AG04450 (cell line): Measurements from ENCODE around the gene SMARCAD1. TPM values are rescaled to one million over a fixed set of nuclear protein-coding genes. Genes with fewer than 3 reads are reported as not detected.

Source experiments
- CTCF ChIA-PET: fragments of 300-600, 350-600 bp; formaldehyde crosslinking; extraction: SDS; loops from one replicate; lab custom pipeline; 2022; ENCODE audit warnings: antibody characterized with exemption, inconsistent platforms; lab: Charles Lee
- POLR2A ChIA-PET: fragments of 350-600 bp; formaldehyde crosslinking; extraction: SDS; loops from one replicate; lab custom pipeline; 2021; ENCODE audit warnings: antibody characterized with exemption, inconsistent platforms; lab: Yijun Ruan, JAX
- DNase-seq: peaks from one replicate; pipeline ENCODE4 v3.0.0-alpha.2; 2011; ENCODE audit warnings: low read depth, low spot score
- H3K27ac ChIP-seq: one replicate; pipeline ENCODE4 v1.5.1; 2012; ENCODE audit warnings: low read depth, low read length, control low read depth
- H3K27me3 ChIP-seq: one replicate; pipeline ENCODE4 v1.6.0; 2012; ENCODE audit warnings: low read length; ENCODE audit not compliant: control insufficient read depth, insufficient read depth
- H3K4me3 ChIP-seq: 2 replicates; pipeline ENCODE4 v1.5.1; 2011; ENCODE audit warnings: mild to moderate bottlenecking, low read depth, low read length, control low read depth
- H3K9me3 ChIP-seq: 2 replicates; pipeline ENCODE4 v1.5.1; 2012; ENCODE audit warnings: low read length; ENCODE audit not compliant: control insufficient read depth, insufficient read depth
- polyA plus RNA-seq: library from polyadenylated mRNA; depleted of rRNA; stranded (reverse); fragments of >200 nt; gene quantifications from 2 replicates; pipeline ENCODE4 v1.2.3, GENCODE V29; 2011
- TF ChIP-seq, protein P1 (sequence below): IDR thresholded peaks from 2 replicates; pipeline ENCODE4 v1.5.1; 2011; ENCODE audit warnings: low read depth, low read length, control low read depth, inconsistent platforms

Gene SMARCAD1
- polyA plus RNA-seq, 1 experiment = 39.6 TPM

DNA sequence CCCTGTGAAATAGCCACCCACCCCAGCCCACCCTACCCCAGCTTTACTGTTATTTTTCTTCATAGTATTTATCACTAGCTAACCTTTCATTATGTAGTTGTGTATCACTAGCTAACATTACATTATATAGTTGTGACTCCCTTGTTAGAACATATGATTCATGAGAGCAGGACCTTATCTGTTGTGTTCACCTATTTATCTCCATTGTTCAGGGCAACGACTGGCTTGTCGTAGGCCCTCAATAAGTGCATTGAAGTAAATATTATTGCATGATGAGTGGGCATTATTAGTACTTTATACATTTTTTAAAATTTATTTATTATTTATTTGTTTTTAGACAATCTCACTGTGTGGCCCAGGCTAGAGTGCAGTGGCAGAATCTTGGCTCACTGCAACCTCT is 4.2 kb downstream of the SMARCAD1 start:
- DNase-seq = no peak
- TF ChIP-seq, protein P1, sequence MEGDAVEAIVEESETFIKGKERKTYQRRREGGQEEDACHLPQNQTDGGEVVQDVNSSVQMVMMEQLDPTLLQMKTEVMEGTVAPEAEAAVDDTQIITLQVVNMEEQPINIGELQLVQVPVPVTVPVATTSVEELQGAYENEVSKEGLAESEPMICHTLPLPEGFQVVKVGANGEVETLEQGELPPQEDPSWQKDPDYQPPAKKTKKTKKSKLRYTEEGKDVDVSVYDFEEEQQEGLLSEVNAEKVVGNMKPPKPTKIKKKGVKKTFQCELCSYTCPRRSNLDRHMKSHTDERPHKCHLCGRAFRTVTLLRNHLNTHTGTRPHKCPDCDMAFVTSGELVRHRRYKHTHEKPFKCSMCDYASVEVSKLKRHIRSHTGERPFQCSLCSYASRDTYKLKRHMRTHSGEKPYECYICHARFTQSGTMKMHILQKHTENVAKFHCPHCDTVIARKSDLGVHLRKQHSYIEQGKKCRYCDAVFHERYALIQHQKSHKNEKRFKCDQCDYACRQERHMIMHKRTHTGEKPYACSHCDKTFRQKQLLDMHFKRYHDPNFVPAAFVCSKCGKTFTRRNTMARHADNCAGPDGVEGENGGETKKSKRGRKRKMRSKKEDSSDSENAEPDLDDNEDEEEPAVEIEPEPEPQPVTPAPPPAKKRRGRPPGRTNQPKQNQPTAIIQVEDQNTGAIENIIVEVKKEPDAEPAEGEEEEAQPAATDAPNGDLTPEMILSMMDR = no peak
- Histone ChIP-seq H3K4me3 (no peak overlapping the region), H3K9me3 (peaks cover 2% of the 10 kb centered on the region; the same call in 1 of the 2 replicates), H3K27ac (no peak overlapping the region), H3K27me3 (no peaks in the 10 kb centered on the region)
- POLR2A ChIA-PET = no interaction called here
- CTCF ChIA-PET = no interaction called here

GRCh38 chr4:94214703-94215319 is 7.1 kb downstream of the SMARCAD1 start:
- TF ChIP-seq, protein P1 = no peak
- CTCF ChIA-PET = no interaction called here
- POLR2A ChIA-PET = no interaction called here

GRCh38 chr4:94216394-94216793 is 8.7 kb downstream of the SMARCAD1 start:
- Histone ChIP-seq H3K4me3 (no peak overlapping the region), H3K9me3 (no peaks in the 10 kb centered on the region), H3K27ac (no peak overlapping the region), H3K27me3 (no peaks in the 10 kb centered on the region)
- POLR2A ChIA-PET = no interaction called here
- CTCF ChIA-PET = no interaction called here
- TF ChIP-seq, protein P1 = no peak
- no peak for DNase-seq

More at GRCh38 chr4:94214703-94215319, 7.1 kb downstream of the SMARCAD1 start:
- Histone ChIP-seq H3K9me3 (no peaks in the 10 kb centered on the region), H3K4me3 (no peak overlapping the region), H3K27me3 (no peaks in the 10 kb centered on the region), H3K27ac (no peak overlapping the region)
- DNase-seq = no peak

- H3K4me3 ChIP-seq = no peak overlapping the region
- no peaks in the 10 kb centered on the region for H3K9me3 ChIP-seq
- DNase-seq = no peak
- TF ChIP-seq, protein P1 = no peak
- CTCF ChIA-PET = no interaction called here
- no peaks in the 10 kb centered on the region for H3K27me3 ChIP-seq
- no peak overlapping the region for H3K27ac ChIP-seq
- POLR2A ChIA-PET = no interaction called here
These were observed 11.7 kb downstream of the SMARCAD1 start for GRCh38 chr4:94219402-94219801.

DNA sequence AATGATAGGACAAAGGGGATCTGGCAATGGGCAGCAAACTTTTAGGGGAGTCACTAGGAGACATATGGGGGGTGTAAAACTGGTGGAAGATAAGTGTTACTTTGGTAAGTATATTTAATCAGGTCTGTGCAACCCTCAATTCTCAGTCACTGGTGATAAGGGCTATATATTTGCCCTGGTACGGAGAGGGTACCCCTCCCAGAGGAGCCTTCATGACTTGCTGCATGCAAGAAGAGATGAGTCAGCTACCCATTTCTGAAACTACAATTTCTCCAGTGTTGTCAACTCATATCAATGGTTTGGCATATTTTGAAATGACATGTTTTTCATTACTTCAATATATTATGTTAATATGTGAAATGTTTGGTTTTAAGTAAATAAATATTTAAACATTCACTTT is 14.3 kb downstream of the SMARCAD1 start:
- H3K27ac ChIP-seq = no peak overlapping the region
- POLR2A ChIA-PET = no interaction called here
- TF ChIP-seq, protein P1 = no peak
- no peak overlapping the region for H3K4me3 ChIP-seq
- H3K9me3 ChIP-seq = no peaks in the 10 kb centered on the region
- H3K27me3 ChIP-seq = no peaks in the 10 kb centered on the region
- CTCF ChIA-PET = no interaction called here
- no peak for DNase-seq
